GM12878 (cell line): ENCODE data around the gene GFM2. TPM values are rescaled to one million over a fixed set of nuclear protein-coding genes. Genes with fewer than 3 reads are reported as not detected.

Experiments
- ATAC-seq: fragments of 200-7000 bp; cut with Tn5 transposase; 3 replicates; pipeline ENCODE4 v1.9.1; 2020; ENCODE audit warnings: mild to moderate bottlenecking, moderate library complexity
- BruUV-seq: library from RNA; stranded (reverse); fragments of 400-500 nt; replicated peaks from 2 replicates; lab custom pipeline; 2021; lab: Mats Ljungman, UMichigan
- CTCF ChIA-PET: fragments of 300-600 bp; sonication (Branson Sonifier 250); formaldehyde crosslinking; extraction: SDS; loops from one replicate; lab custom pipeline; 2021; ENCODE audit warnings: inconsistent platforms; lab: Yijun Ruan, JAX
- POLR2A ChIA-PET: fragments of 350-600 bp; formaldehyde crosslinking; extraction: SDS; loops from one replicate; lab custom pipeline; 2021; ENCODE audit warnings: inconsistent platforms; lab: Charles Lee
- RAD21 ChIA-PET: fragments of 300-600 bp; sonication (Branson Sonifier 250); formaldehyde crosslinking; loops from one replicate; lab custom pipeline; 2023; ENCODE audit warnings: antibody characterized with exemption; ENCODE audit not compliant: unreplicated experiment; lab: Charles Lee
- SMC1A ChIA-PET: fragments of 300-600 bp; sonication (Branson Sonifier 250); formaldehyde crosslinking; loops from one replicate; lab custom pipeline; 2023; ENCODE audit not compliant: unreplicated experiment, uncharacterized antibody; lab: Charles Lee
- DNase-seq: peaks from one replicate; pipeline ENCODE4 v3.0.0-alpha.2; 2011; ENCODE audit warnings: low read depth, low spot score
- FAIRE-seq: peaks from 3 replicates; lab custom pipeline; 2011; peaks lifted over from hg19 to GRCh38; lab: Jason Lieb, UNC
- H2AFZ ChIP-seq: 2 replicates; pipeline ENCODE4 v1.6.0; 2011; ENCODE audit warnings: low read depth, low read length, control low read depth; ENCODE audit not compliant: control insufficient read depth
- H3K27ac ChIP-seq: 2 replicates; pipeline ENCODE4 v1.5.1; 2011; ENCODE audit warnings: control low read depth; ENCODE audit not compliant: control insufficient read depth, insufficient read depth
- H3K27me3 ChIP-seq, 2 experiments: replicated peaks in 1 of 2; 2 replicates each; pipeline versions ENCODE4 v1.6.0 to v1.6.1; 2011; ENCODE audit warnings: low read length in 1 of 2; ENCODE audit not compliant: control insufficient read depth in 2 of 2, insufficient read depth in 2 of 2
- H3K36me3 ChIP-seq, 2 experiments: 2 replicates each; pipeline ENCODE4 v1.5.1; 2011; ENCODE audit warnings: low read length in 1 of 2; ENCODE audit not compliant: control insufficient read depth in 2 of 2, insufficient read depth in 2 of 2
- H3K4me1 ChIP-seq: 2 replicates; pipeline ENCODE4 v1.6.1; 2011; ENCODE audit warnings: mild to moderate bottlenecking, low read length, moderate library complexity, mixed read lengths; ENCODE audit not compliant: control insufficient read depth, insufficient read depth
- H3K4me2 ChIP-seq: 2 replicates; pipeline ENCODE4 v1.6.0; 2011; ENCODE audit warnings: control low read depth; ENCODE audit not compliant: control insufficient read depth, insufficient read depth
- H3K4me3 ChIP-seq: fragments of 200-600 bp; sonication (generic); 2 replicates; pipeline ENCODE4 v1.5.1; 2016
- H3K79me2 ChIP-seq: 2 replicates; pipeline ENCODE4 v1.6.0; 2011; ENCODE audit warnings: low read length; ENCODE audit not compliant: control insufficient read depth, insufficient read depth
- H3K9ac ChIP-seq: 2 replicates; pipeline ENCODE4 v1.8.0; 2011; ENCODE audit warnings: low read length, control low read depth, mixed read lengths; ENCODE audit not compliant: control insufficient read depth, insufficient read depth
- H3K9me3 ChIP-seq: replicated peaks from 3 replicates; pipeline ENCODE4 v1.5.1; 2011; ENCODE audit warnings: mild to moderate bottlenecking, low read length; ENCODE audit not compliant: control insufficient read depth, insufficient read depth
- H4K20me1 ChIP-seq: 2 replicates; pipeline ENCODE4 v1.6.0; 2011; ENCODE audit not compliant: control insufficient read depth, insufficient read depth
- BMI1 ChIP-seq: fragments of 450-650 bp; IDR thresholded peaks from 2 replicates; pipeline ENCODE4 v1.6.1; 2016; ENCODE audit warnings: mild to moderate bottlenecking, moderate library complexity, borderline replicate concordance
- CEBPZ ChIP-seq: fragments of 150-350 bp; IDR thresholded peaks from 2 replicates; pipeline ENCODE4 v1.6.1; 2016; ENCODE audit warnings: low read depth, low read length
- EZH2 ChIP-seq: IDR thresholded peaks from 2 replicates; pipeline ENCODE4 v1.6.1; 2012; ENCODE audit warnings: low read depth, mild to moderate bottlenecking, control low read depth, inconsistent platforms, low read length, borderline replicate concordance; ENCODE audit not compliant: control insufficient read depth
- IRF5 ChIP-seq: fragments of 450-650 bp; IDR thresholded peaks from 2 replicates; pipeline ENCODE4 v1.6.1; 2017; ENCODE audit warnings: borderline replicate concordance
- KLF5 ChIP-seq: fragments of 450-650 bp; IDR thresholded peaks from 2 replicates; pipeline ENCODE4 v1.6.1; 2014; ENCODE audit warnings: mild to moderate bottlenecking; ENCODE audit not compliant: partially characterized antibody
- SPI1 ChIP-seq: IDR thresholded peaks from 2 replicates; pipeline ENCODE4 v1.6.1; 2011; ENCODE audit warnings: low read depth, mild to moderate bottlenecking, low read length, moderate library complexity, borderline replicate concordance; ENCODE audit not compliant: insufficient read depth
- TAF1 ChIP-seq: IDR thresholded peaks from 2 replicates; pipeline ENCODE4 v1.6.1; 2011; ENCODE audit warnings: mild to moderate bottlenecking, low read depth, low read length, borderline replicate concordance
- ZNF592 ChIP-seq: fragments of 450-650 bp; IDR thresholded peaks from 2 replicates; pipeline ENCODE4 v1.6.1; 2017; ENCODE audit warnings: mild to moderate bottlenecking, moderate library complexity
- WGBS: methylation state at CpG from one replicate; pipeline ENCODE4 v1.1.6; 2016; ENCODE audit warnings: low lambda C conversion rate; ENCODE audit not compliant: insufficient replicate concordance, insufficient coverage; ENCODE audit errors: missing lambda C conversion rate; 5-methylcytosine and 5-hydroxymethylcytosine counted together
- in situ Hi-C: fragments of 300-500 bp; cut with MboI; formaldehyde crosslinking; loops from 9 replicates; pipeline ENCODE4 v1.14.3; 2018; ENCODE audit warnings: mixed read lengths
- intact Hi-C: fragments of 100-400 bp; cut with micrococcal nuclease; formaldehyde crosslinking; loops from one replicate; pipeline ENCODE4 v1.14.2; 2022; ENCODE audit not compliant: unreplicated experiment
- polyA plus RNA-seq, 11 experiments: library from polyadenylated mRNA; depleted of rRNA in 4 of 11; unstranded in 6 of 11; stranded (reverse) in 5 of 11; fragments of >200 nt; fragmentation: Nextera tagmentation in 4 of 11; fragmentation: Illumina TruSeq in 1 of 11; extraction: Ambion mirVana in 4 of 11; extraction: Trizol in 1 of 11; gene quantifications; 1 replicate in 1 of 11; 2 replicates in 10 of 11; pipeline versions ENCODE4 v1.2.1 to v1.2.3, GENCODE V29; 2011 to 2016; ENCODE audit warnings: inconsistent platforms in 2 of 11, missing spikeins in 2 of 11, low read depth in 1 of 11
- total RNA-seq, 4 experiments: library from RNA; depleted of rRNA in 3 of 4; stranded (reverse); fragments of >200 nt in 3 of 4; fragmentation: Illumina TruSeq in 1 of 4; extraction: Trizol in 1 of 4; gene quantifications; 2 replicates each; pipeline versions ENCODE4 v1.2.1 to v1.2.3, GENCODE V29; 2013 to 2021
- TF ChIP-seq, protein P1 (sequence below): IDR thresholded peaks from 2 replicates; pipeline ENCODE4 v1.6.1; 2011; ENCODE audit warnings: mild to moderate bottlenecking, low read depth, low read length, moderate library complexity; ENCODE audit not compliant: insufficient replicate concordance
- TF ChIP-seq, protein P2 (sequence below): IDR thresholded peaks from 2 replicates; pipeline ENCODE4 v1.6.1; 2012; ENCODE audit warnings: low read depth, low read length, improper control_type of control experiment
- TF ChIP-seq, protein P3 (sequence below): IDR thresholded peaks from 2 replicates; pipeline ENCODE4 v1.6.1; 2011; ENCODE audit warnings: low read depth, mild to moderate bottlenecking, low read length, moderate library complexity, borderline replicate concordance; ENCODE audit errors: extremely low read depth

Gene GFM2
- total and polyA plus RNA-seq, 10 of the 15 experiments (the other 5 are each of a cell fraction or from before 2014, with no cell fraction given), result 19.9 to 51.3 (median 32.7) TPM

GRCh38 chr5:74766418-74766848 lies 484 bp downstream of the GFM2 start:
- intact Hi-C loops, result loop anchor here (5.0 kb wide), 3 partner anchors 151 to 1491 kb away; no protein-coding TSS in a partner anchor
- H3K36me3 ChIP-seq, result peaks cover 0 to 13% of the 10 kb centered on the region in 2 experiments
- H2AFZ ChIP-seq, result peak overlapping the region; percentile 81
- TSS peak; percentile 82 for BruUV-seq
- peaks cover 38% of the 10 kb centered on the region for H3K79me2 ChIP-seq
- H3K9ac ChIP-seq, result peak overlapping the region; percentile 86
- H3K9me3 ChIP-seq, result no peaks in the 10 kb centered on the region
- DNase-seq, result no peak
- peaks cover 14% of the 10 kb centered on the region for H3K4me1 ChIP-seq
- ATAC-seq, result peak; percentile 75
- H3K4me2 ChIP-seq, result peak overlapping the region; percentile 66
- H3K27ac ChIP-seq, result peak overlapping the region; percentile 81
- ChIA-PET CTCF (interaction anchor here (0.6 to 1.3 kb wide), 4 partner anchors 11 to 29 kb away, joined by 3 to 4 read pairs (median 4); no protein-coding TSS in a partner anchor), RAD21 (no interaction called here), SMC1A (interaction anchor here (0.9 to 1.6 kb wide), 5 partner anchors 8 to 136 kb away, joined by 3 to 5 read pairs (median 4); no protein-coding TSS in a partner anchor), POLR2A (interaction anchor here (0.9 kb wide), 1 partner anchor 81 kb away, joined by 3 read pairs; the partner anchor contains the start of gene HEXB)
- in situ Hi-C loops, result no loop called here
- no peaks in the 10 kb centered on the region for H3K27me3 ChIP-seq
- FAIRE-seq, result no peak
- H3K4me3 ChIP-seq, result peak overlapping the region; percentile 94
- H4K20me1 ChIP-seq, result no peaks in the 10 kb centered on the region
- 1% methylated on average over 10 of the region's 10 CpGs for whole genome bisulfite sequencing
- TF ChIP-seq, protein P1, sequence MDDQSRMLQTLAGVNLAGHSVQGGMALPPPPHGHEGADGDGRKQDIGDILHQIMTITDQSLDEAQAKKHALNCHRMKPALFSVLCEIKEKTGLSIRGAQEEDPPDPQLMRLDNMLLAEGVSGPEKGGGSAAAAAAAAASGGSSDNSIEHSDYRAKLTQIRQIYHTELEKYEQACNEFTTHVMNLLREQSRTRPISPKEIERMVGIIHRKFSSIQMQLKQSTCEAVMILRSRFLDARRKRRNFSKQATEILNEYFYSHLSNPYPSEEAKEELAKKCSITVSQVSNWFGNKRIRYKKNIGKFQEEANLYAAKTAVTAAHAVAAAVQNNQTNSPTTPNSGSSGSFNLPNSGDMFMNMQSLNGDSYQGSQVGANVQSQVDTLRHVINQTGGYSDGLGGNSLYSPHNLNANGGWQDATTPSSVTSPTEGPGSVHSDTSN, result no peak
- TF ChIP-seq BMI1 (no peak), SPI1 (no peak), ZNF592 (no peak), IRF5 (no peak), KLF5 (no peak), TAF1 (no peak), EZH2 (no peak), CEBPZ (no peak)
- TF ChIP-seq, protein P2, sequence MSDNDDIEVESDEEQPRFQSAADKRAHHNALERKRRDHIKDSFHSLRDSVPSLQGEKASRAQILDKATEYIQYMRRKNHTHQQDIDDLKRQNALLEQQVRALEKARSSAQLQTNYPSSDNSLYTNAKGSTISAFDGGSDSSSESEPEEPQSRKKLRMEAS, result no peak
- TF ChIP-seq, protein P3, sequence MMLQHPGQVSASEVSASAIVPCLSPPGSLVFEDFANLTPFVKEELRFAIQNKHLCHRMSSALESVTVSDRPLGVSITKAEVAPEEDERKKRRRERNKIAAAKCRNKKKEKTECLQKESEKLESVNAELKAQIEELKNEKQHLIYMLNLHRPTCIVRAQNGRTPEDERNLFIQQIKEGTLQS, result no peak
